NCI-H82 treated with DMSO at 0.1 percent for 48 hours (cell line): Measurements from ENCODE around the gene CASP9.
A peak's percentile ranks its signal among the peaks of the same experiment; 100 is the strongest.
"Not testable (repeated sequence)": the region's sequence is repeated elsewhere in the genome, so short reads cannot be mapped to it uniquely, and the experiment has no call there.

Experiments used
- DNase-seq: peaks from one replicate; lab custom pipeline; 2025; ENCODE audit not compliant: unreplicated experiment; lab: John Stamatoyannopoulos, UW

The CASP9 gene

GRCh38 chr1:15501208-15502032 lies 22.6 kb downstream of the CASP9 start:
- DNase-seq, result peak; percentile 50

GRCh38 chr1:15500184-15501178 lies 23.5 kb downstream of the CASP9 start:
- no peak for DNase-seq

GRCh38 chr1:15493869-15494390 lies 30.1 kb downstream of the CASP9 start:
- DNase-seq, result no peak

GRCh38 chr1:15492596-15492995 lies 31.4 kb downstream of the CASP9 start:
- DNase-seq, result no peak

GRCh38 chr1:15491010-15491409 lies 33.0 kb downstream of the CASP9 start:
- not testable (repeated sequence) for DNase-seq

- no peak for DNase-seq
Measured at GRCh38 chr1:15489052-15489736, 34.8 kb downstream of the CASP9 start.

- DNase-seq, result no peak
Measured at GRCh38 chr1:15488371-15488770, 35.6 kb downstream of the CASP9 start.

GRCh38 chr1:15486844-15487610 lies 37.0 kb downstream of the CASP9 start:
- not testable (repeated sequence) for DNase-seq

GRCh38 chr1:15485636-15486035 lies 38.4 kb downstream of the CASP9 start:
- DNase-seq, result no peak

- not testable (repeated sequence) for DNase-seq
Measured at GRCh38 chr1:15484443-15484842, 39.6 kb downstream of the CASP9 start.

- DNase-seq, result peak; percentile 57
Measured at GRCh38 chr1:15483971-15484370, 40.0 kb downstream of the CASP9 start.

GRCh38 chr1:15482983-15483543 lies 41.0 kb downstream of the CASP9 start:
- DNase-seq, result not testable (repeated sequence)

GRCh38 chr1:15482455-15482854 lies 41.6 kb downstream of the CASP9 start:
- DNase-seq, result not testable (repeated sequence)

- DNase-seq, result no peak
Measured at GRCh38 chr1:15479654-15480347, 44.2 kb downstream of the CASP9 start.

GRCh38 chr1:15477646-15478212 lies 46.3 kb downstream of the CASP9 start:
- DNase-seq, result no peak

- no peak for DNase-seq
Measured at GRCh38 chr1:15476927-15477326, 47.1 kb downstream of the CASP9 start.

GRCh38 chr1:15475752-15476314 lies 48.2 kb downstream of the CASP9 start, which contains the start of gene CELA2B:
Gene CELA2B (plus strand): TSS chr1:15476104. CDS start chr1:15476126, 22 bp downstream.
- DNase-seq, result no peak

GRCh38 chr1:15472587-15472986 lies 51.4 kb downstream of the CASP9 start:
- no peak for DNase-seq
